Midbrain (tissue), 1 donor: ENCODE results near the gene MMP13.
"Not testable (repeated sequence)": the region's sequence is repeated elsewhere in the genome, so short reads cannot be mapped to it uniquely, and the experiment has no call there.

ENCODE experiments used
- DNase-seq: peaks from one replicate; lab custom pipeline; 2025; lab: John Stamatoyannopoulos, UW

Gene MMP13

GRCh38 chr11:102903895-102904294 is 51.6 kb downstream of the MMP13 start:
- DNase-seq, result not testable (repeated sequence)

- DNase-seq, result no peak
These were observed 55.2 kb downstream of the MMP13 start for GRCh38 chr11:102900346-102900745.
